ENCODE results near the gene LAG3. TPM values are rescaled to one million over a fixed set of nuclear protein-coding genes. Genes with fewer than 3 reads are reported as not detected.

LAG3 gene
- total and polyA plus RNA-seq, 4 donors = 0.82 to 1.7 (median 1.4) TPM

DNA sequence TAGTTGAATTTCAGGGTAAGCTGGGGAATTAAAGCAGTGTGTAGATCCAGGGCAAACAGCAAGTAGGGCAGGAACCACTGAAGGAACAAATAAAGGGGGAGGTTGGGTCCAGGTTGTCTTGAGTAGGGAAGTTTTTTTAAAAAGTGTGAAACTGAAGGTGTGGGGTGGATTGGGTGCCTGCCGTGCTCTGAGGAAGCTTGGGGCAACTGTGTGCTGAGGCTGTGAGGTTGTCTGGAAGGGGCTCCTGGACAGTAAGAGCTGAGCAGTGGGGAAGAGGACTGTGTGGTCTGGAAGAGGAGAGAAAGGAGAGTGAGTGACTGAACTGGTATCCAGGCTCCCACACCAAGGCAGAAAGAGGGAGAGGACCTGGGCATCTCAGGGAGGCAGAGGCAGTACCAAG, 38.4 kb downstream of the LAG3 start:
- 62 to 89% methylated on average over 1 of the region's 1 CpG for WGBS, 2 donors
- no peaks in the 10 kb centered on the region for H3K4me1 ChIP-seq (ENCODE audit: control insufficient read depth in 5 of 5, insufficient read depth in 5 of 5, low read length in 5 of 5)
- ATAC-seq (ENCODE audit: insufficient read depth, low FRiP score) = no peak
- no peak overlapping the region for H3K9ac ChIP-seq (ENCODE audit: insufficient read depth in 1 of 2, low read length in 2 of 2)
- no peak overlapping the region for H3K27ac ChIP-seq (ENCODE audit: low read depth in 1 of 2, low read length in 1 of 2)
- no peaks in the 10 kb centered on the region for H3K27me3 ChIP-seq (ENCODE audit: control insufficient read depth in 3 of 3, insufficient read depth in 3 of 3, low read length in 2 of 3)
- DNase-seq = no peak
- peaks cover 0 to 16% (median 8%) of the 10 kb centered on the region in 4 donors for H3K36me3 ChIP-seq (ENCODE audit: control insufficient read depth in 4 of 4, insufficient read depth in 4 of 4, low read length in 4 of 4)
- TF ChIP-seq, protein P1, sequence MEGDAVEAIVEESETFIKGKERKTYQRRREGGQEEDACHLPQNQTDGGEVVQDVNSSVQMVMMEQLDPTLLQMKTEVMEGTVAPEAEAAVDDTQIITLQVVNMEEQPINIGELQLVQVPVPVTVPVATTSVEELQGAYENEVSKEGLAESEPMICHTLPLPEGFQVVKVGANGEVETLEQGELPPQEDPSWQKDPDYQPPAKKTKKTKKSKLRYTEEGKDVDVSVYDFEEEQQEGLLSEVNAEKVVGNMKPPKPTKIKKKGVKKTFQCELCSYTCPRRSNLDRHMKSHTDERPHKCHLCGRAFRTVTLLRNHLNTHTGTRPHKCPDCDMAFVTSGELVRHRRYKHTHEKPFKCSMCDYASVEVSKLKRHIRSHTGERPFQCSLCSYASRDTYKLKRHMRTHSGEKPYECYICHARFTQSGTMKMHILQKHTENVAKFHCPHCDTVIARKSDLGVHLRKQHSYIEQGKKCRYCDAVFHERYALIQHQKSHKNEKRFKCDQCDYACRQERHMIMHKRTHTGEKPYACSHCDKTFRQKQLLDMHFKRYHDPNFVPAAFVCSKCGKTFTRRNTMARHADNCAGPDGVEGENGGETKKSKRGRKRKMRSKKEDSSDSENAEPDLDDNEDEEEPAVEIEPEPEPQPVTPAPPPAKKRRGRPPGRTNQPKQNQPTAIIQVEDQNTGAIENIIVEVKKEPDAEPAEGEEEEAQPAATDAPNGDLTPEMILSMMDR (IDR thresholded peaks at IDR 0.05; ENCODE audit: control extremely low read depth, extremely low read depth) = no peak
- H3K4me3 ChIP-seq = no peak overlapping the region
- no peaks in the 10 kb centered on the region for H3K9me3 ChIP-seq (ENCODE audit: control insufficient read depth in 4 of 4, insufficient read depth in 3 of 4, low read length in 3 of 4)

DNA sequence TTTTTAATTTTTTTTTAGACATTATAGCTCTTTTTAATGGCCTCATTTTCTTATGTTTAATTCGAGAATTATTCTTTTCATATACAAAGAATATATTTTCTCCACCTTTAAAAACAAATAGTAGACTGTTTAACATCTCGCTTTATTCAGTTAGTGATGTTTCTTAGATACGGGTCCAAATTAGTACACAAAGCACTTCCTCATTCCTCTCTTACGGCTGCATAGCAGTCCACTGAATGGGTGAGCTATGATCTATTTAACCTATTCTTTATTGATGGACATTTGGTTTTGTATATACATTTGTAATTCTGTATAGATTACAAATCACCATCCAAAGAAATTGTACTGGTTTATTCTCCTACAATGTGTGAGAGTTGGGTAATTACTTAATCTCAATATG, 41.0 kb downstream of the LAG3 start:
- peaks cover 0 to 26% (median 12%) of the 10 kb centered on the region in 4 donors for H3K36me3 ChIP-seq (ENCODE audit: control insufficient read depth in 4 of 4, insufficient read depth in 4 of 4, low read length in 4 of 4)
- no peak overlapping the region for H3K4me3 ChIP-seq
- H3K27me3 ChIP-seq (ENCODE audit: control insufficient read depth in 3 of 3, insufficient read depth in 3 of 3, low read length in 2 of 3) = no peaks in the 10 kb centered on the region
- no peak overlapping the region for H3K9ac ChIP-seq (ENCODE audit: insufficient read depth in 1 of 2, low read length in 2 of 2)
- H3K27ac ChIP-seq (ENCODE audit: low read depth in 1 of 2, low read length in 1 of 2) = no peak overlapping the region
- ATAC-seq (ENCODE audit: insufficient read depth, low FRiP score) (no peak), DNase-seq (no peak)
- H3K4me1 ChIP-seq (ENCODE audit: control insufficient read depth in 5 of 5, insufficient read depth in 5 of 5, low read length in 5 of 5) = peaks cover 0 to 7% (median 0%) of the 10 kb centered on the region in 5 donors
- 48 to 55% methylated on average over 4 of the region's 4 CpGs for WGBS, 2 donors
- H3K9me3 ChIP-seq (ENCODE audit: control insufficient read depth in 4 of 4, insufficient read depth in 3 of 4, low read length in 3 of 4) = peaks cover 0 to 4% (median 0%) of the 10 kb centered on the region in 4 donors
- TF ChIP-seq, protein P1 (IDR thresholded peaks at IDR 0.05; ENCODE audit: control extremely low read depth, extremely low read depth) = no peak

DNA sequence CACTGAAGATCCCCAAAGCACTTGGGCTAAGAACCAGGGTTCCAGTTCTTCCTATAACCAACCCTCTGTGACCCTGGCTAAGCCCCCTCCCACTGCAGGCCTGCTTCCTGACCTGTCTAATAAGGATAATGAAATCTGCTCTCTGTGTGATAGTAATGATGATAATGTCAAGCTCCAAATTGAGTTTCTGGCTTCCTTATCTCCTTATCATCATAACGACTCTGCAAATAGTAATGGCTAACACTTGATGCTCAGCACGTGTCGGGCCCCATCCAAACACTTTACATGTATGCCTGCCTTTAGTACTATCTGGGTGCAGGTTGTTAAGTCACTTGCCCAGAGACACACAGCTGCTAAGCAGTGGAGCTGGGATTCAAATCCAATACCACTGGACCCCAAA, 44.3 kb downstream of the LAG3 start:
- Histone ChIP-seq H3K4me1 (ENCODE audit: control insufficient read depth in 5 of 5, insufficient read depth in 5 of 5, low read length in 5 of 5) (peaks cover 0 to 10% (median 5%) of the 10 kb centered on the region in 5 donors), H3K4me3 (no peak overlapping the region), H3K36me3 (ENCODE audit: control insufficient read depth in 4 of 4, insufficient read depth in 4 of 4, low read length in 4 of 4) (peaks cover 0 to 37% (median 12%) of the 10 kb centered on the region in 4 donors), H3K9ac (ENCODE audit: insufficient read depth in 1 of 2, low read length in 2 of 2) (no peak overlapping the region), H3K27ac (ENCODE audit: low read depth in 1 of 2, low read length in 1 of 2) (no peak overlapping the region), H3K9me3 (ENCODE audit: control insufficient read depth in 4 of 4, insufficient read depth in 3 of 4, low read length in 3 of 4) (peaks cover 0 to 4% (median 0%) of the 10 kb centered on the region in 4 donors), H3K27me3 (ENCODE audit: control insufficient read depth in 3 of 3, insufficient read depth in 3 of 3, low read length in 2 of 3) (no peaks in the 10 kb centered on the region)
- TF ChIP-seq, protein P1 (IDR thresholded peaks at IDR 0.05; ENCODE audit: control extremely low read depth, extremely low read depth) = no peak
- no peak for ATAC-seq (ENCODE audit: insufficient read depth, low FRiP score)
- DNase-seq = no peak
- WGBS, 2 donors = 60 to 72% methylated on average over 3 of the region's 3 CpGs

DNA sequence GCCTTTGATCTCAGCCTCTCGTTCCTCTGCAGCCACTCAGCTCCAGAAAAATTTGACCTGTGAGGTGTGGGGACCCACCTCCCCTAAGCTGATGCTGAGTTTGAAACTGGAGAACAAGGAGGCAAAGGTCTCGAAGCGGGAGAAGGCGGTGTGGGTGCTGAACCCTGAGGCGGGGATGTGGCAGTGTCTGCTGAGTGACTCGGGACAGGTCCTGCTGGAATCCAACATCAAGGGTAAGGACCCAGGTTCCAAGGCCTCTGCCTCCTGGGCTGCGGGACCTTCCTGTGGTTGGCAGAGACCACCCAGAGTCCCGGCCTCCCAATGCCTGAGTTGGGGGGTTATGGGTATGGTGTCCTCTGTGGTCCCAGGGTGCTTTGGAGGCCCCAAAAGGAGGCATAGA, 44.8 kb downstream of the LAG3 start:
- H3K9me3 ChIP-seq (ENCODE audit: control insufficient read depth in 4 of 4, insufficient read depth in 3 of 4, low read length in 3 of 4) = peaks cover 0 to 4% (median 0%) of the 10 kb centered on the region in 4 donors
- DNase-seq = no peak
- WGBS, 2 donors = 87 to 93% methylated on average over 8 of the region's 8 CpGs

More for the DNA sequence above, 44.8 kb downstream of the LAG3 start:
- no peak overlapping the region for H3K27ac ChIP-seq (ENCODE audit: low read depth in 1 of 2, low read length in 1 of 2)
- H3K27me3 ChIP-seq (ENCODE audit: control insufficient read depth in 3 of 3, insufficient read depth in 3 of 3, low read length in 2 of 3) = peaks cover 0 to 2% (median 0%) of the 10 kb centered on the region in 3 donors
- peaks cover 0 to 13% (median 8%) of the 10 kb centered on the region in 5 donors for H3K4me1 ChIP-seq (ENCODE audit: control insufficient read depth in 5 of 5, insufficient read depth in 5 of 5, low read length in 5 of 5)
- H3K9ac ChIP-seq (ENCODE audit: insufficient read depth in 1 of 2, low read length in 2 of 2) = no peak overlapping the region
- no peak overlapping the region for H3K4me3 ChIP-seq
- no peak for ATAC-seq (ENCODE audit: insufficient read depth, low FRiP score)
- peaks cover 0 to 37% (median 12%) of the 10 kb centered on the region in 4 donors for H3K36me3 ChIP-seq (ENCODE audit: control insufficient read depth in 4 of 4, insufficient read depth in 4 of 4, low read length in 4 of 4)
- TF ChIP-seq, protein P1 (IDR thresholded peaks at IDR 0.05; ENCODE audit: control extremely low read depth, extremely low read depth) = no peak
